HCT116 (cell line): ENCODE results near the gene PPP1R13L.

Experiments
- CBX3 ChIP-seq: IDR thresholded peaks from 2 replicates; pipeline ENCODE4 v1.6.1; 2012; ENCODE audit warnings: low read depth
- CTCF ChIP-seq, 3 experiments: fragments of 200-600 bp in 1 of 3; sonication (generic) in 1 of 3; IDR thresholded peaks in 2 of 3; conservative IDR thresholded peaks in 1 of 3; 2 replicates each; pipeline ENCODE4 v1.5.1; 2012 to 2017; ENCODE audit warnings: low read depth in 2 of 3, low read length in 2 of 3, antibody characterized with exemption in 1 of 3, borderline replicate concordance in 1 of 3, control low read depth in 1 of 3, mild to moderate bottlenecking in 1 of 3, mixed read lengths in 1 of 3, mixed run types in 1 of 3, moderate library complexity in 1 of 3; ENCODE audit not compliant: insufficient read depth in 1 of 3
- EGR1 ChIP-seq: IDR thresholded peaks from 2 replicates; pipeline ENCODE4 v1.6.1; 2012; ENCODE audit warnings: low read depth
- JUND ChIP-seq: IDR thresholded peaks from 2 replicates; pipeline ENCODE4 v1.6.1; 2012
- MAX ChIP-seq: IDR thresholded peaks from 2 replicates; pipeline ENCODE4 v1.6.1; 2012
- POLR2A ChIP-seq: IDR thresholded peaks from 2 replicates; pipeline ENCODE4 v1.7.0; 2011; ENCODE audit warnings: borderline replicate concordance; ENCODE audit not compliant: insufficient read depth, insufficient read length; ENCODE audit errors: extremely low read depth
- POLR2AphosphoS5 ChIP-seq: IDR thresholded peaks from 2 replicates; pipeline ENCODE4 v1.6.1; 2011; ENCODE audit warnings: mild to moderate bottlenecking, low read depth, low read length, moderate library complexity
- RAD21 ChIP-seq: IDR thresholded peaks from 2 replicates; pipeline ENCODE4 v1.6.1; 2012; ENCODE audit warnings: low read depth, mild to moderate bottlenecking
- REST ChIP-seq: IDR thresholded peaks from 2 replicates; pipeline ENCODE4 v1.6.1; 2012; ENCODE audit warnings: low read depth
- SIN3A ChIP-seq: IDR thresholded peaks from 2 replicates; pipeline ENCODE4 v1.6.1; 2012; ENCODE audit warnings: low read depth
- SP1 ChIP-seq: IDR thresholded peaks from 2 replicates; pipeline ENCODE4 v1.6.1; 2012; ENCODE audit warnings: low read depth
- SRF ChIP-seq: IDR thresholded peaks from 2 replicates; pipeline ENCODE4 v1.6.1; 2012; ENCODE audit warnings: low read depth
- TCF7L2 ChIP-seq: IDR thresholded peaks from 2 replicates; pipeline ENCODE4 v1.7.0; 2011; ENCODE audit warnings: borderline replicate concordance, inconsistent platforms; ENCODE audit not compliant: insufficient read depth, insufficient read length; ENCODE audit errors: extremely low read depth
- YY1 ChIP-seq: IDR thresholded peaks from 2 replicates; pipeline ENCODE4 v1.6.1; 2011; ENCODE audit warnings: low read length, low read depth, moderate library complexity, mild to moderate bottlenecking; ENCODE audit not compliant: insufficient replicate concordance; ENCODE audit errors: extremely low read depth

GRCh38 chr19:45420356-45420755 is 15.5 kb upstream of the PPP1R13L start:
- TF ChIP-seq CTCF (IDR thresholded peaks at IDR 0.05 in 2 of 3, conservative IDR thresholded peaks at IDR 0.05 in 1 of 3; ENCODE audit: borderline replicate concordance in 1 of 3, insufficient read depth in 1 of 3, low read depth in 2 of 3, low read length in 2 of 3) (no peak), SIN3A (no peak), SRF (no peak), MAX (no peak), POLR2A (no peak), YY1 (no peak), POLR2AphosphoS5 (no peak), RAD21 (no peak), REST (no peak), JUND (no peak), SP1 (no peak), EGR1 (no peak), TCF7L2 (no peak), CBX3 (no peak)
